MCF 10A (cell line): ENCODE results near the gene FAM114A1. TPM values are rescaled to one million over a fixed set of nuclear protein-coding genes. Genes with fewer than 3 reads are reported as not detected.

Source experiments
- BruUV-seq: library from RNA; stranded (reverse); fragments of 400-500 nt; replicated peaks from 2 replicates; lab custom pipeline; 2021; lab: Mats Ljungman, UMichigan
- CTCF ChIA-PET: fragments of 300-600 bp; sonication (Branson Sonifier 250); formaldehyde crosslinking; extraction: SDS; loops from one replicate; lab custom pipeline; 2021; ENCODE audit warnings: antibody characterized with exemption, inconsistent platforms; lab: Yijun Ruan, JAX
- POLR2A ChIA-PET: fragments of 300-600, 350-650 bp; sonication (Branson Sonifier 250); formaldehyde crosslinking; extraction: SDS; loops from one replicate; lab custom pipeline; 2020; ENCODE audit warnings: antibody characterized with exemption, inconsistent platforms; lab: Yijun Ruan, JAX
- DNase-seq: peaks from one replicate; pipeline ENCODE4 v3.0.0-alpha.2; 2018; ENCODE audit not compliant: unreplicated experiment
- H3K27ac Mint-ChIP-seq: one replicate; pipeline ENCODE4 v1.8.0; 2022; ENCODE audit warnings: mild to moderate bottlenecking, low read depth, mixed read lengths; ENCODE audit not compliant: unreplicated experiment
- H3K27me3 Mint-ChIP-seq: one replicate; pipeline ENCODE4 v1.8.0; 2022; ENCODE audit warnings: mixed read lengths; ENCODE audit not compliant: insufficient read depth, unreplicated experiment
- H3K36me3 Mint-ChIP-seq: one replicate; pipeline ENCODE4 v1.8.0; 2022; ENCODE audit warnings: mild to moderate bottlenecking, moderate library complexity, mixed read lengths; ENCODE audit not compliant: insufficient read depth, unreplicated experiment
- H3K4me1 Mint-ChIP-seq: one replicate; pipeline ENCODE4 v1.8.0; 2022; ENCODE audit warnings: mixed read lengths; ENCODE audit not compliant: insufficient read depth, unreplicated experiment
- H3K4me3 Mint-ChIP-seq: one replicate; pipeline ENCODE4 v1.8.0; 2022; ENCODE audit warnings: mild to moderate bottlenecking, moderate library complexity, mixed read lengths; ENCODE audit not compliant: unreplicated experiment
- H3K9me3 Mint-ChIP-seq: one replicate; pipeline ENCODE4 v1.8.0; 2022; ENCODE audit warnings: mixed read lengths; ENCODE audit not compliant: unreplicated experiment
- intact Hi-C: fragments of 100-400 bp; cut with micrococcal nuclease; formaldehyde crosslinking; loops from 2 replicates; pipeline ENCODE4 v1.14.1; 2022
- total RNA-seq: library from RNA; stranded (reverse); gene quantifications from 2 replicates; pipeline ENCODE4 v1.2.3, GENCODE V29; 2022
- TF ChIP-seq, protein P1 (sequence below): fragments of 200-600 bp; IDR thresholded peaks from one replicate; pipeline ENCODE4 v1.8.0; 2022; ENCODE audit warnings: antibody characterized with exemption, mild to moderate bottlenecking; ENCODE audit not compliant: unreplicated experiment

The FAM114A1 gene
- total RNA-seq, 1 experiment from 2014 or later: 22.7 TPM

- no peaks in the 10 kb centered on the region for H3K27me3 Mint-ChIP-seq
- peak overlapping the region; percentile 75 for H3K4me3 Mint-ChIP-seq
- ChIA-PET POLR2A (interaction anchor here (0.7 to 2.6 kb wide), 4 partner anchors 11 to 75 kb away, joined by 4 to 13 read pairs (median 4); partner anchors contain the start of gene TLR1), CTCF (interaction anchor here (0.6 to 2.3 kb wide), 4 partner anchors 63 to 1172 kb away, joined by 3 to 6 read pairs (median 4); partner anchors contain the start of gene TLR1)
- H3K4me1 Mint-ChIP-seq: peaks cover 21% of the 10 kb centered on the region
- intact Hi-C loops: no loop called here
- H3K36me3 Mint-ChIP-seq: peaks cover 14% of the 10 kb centered on the region
- TF ChIP-seq, protein P1, sequence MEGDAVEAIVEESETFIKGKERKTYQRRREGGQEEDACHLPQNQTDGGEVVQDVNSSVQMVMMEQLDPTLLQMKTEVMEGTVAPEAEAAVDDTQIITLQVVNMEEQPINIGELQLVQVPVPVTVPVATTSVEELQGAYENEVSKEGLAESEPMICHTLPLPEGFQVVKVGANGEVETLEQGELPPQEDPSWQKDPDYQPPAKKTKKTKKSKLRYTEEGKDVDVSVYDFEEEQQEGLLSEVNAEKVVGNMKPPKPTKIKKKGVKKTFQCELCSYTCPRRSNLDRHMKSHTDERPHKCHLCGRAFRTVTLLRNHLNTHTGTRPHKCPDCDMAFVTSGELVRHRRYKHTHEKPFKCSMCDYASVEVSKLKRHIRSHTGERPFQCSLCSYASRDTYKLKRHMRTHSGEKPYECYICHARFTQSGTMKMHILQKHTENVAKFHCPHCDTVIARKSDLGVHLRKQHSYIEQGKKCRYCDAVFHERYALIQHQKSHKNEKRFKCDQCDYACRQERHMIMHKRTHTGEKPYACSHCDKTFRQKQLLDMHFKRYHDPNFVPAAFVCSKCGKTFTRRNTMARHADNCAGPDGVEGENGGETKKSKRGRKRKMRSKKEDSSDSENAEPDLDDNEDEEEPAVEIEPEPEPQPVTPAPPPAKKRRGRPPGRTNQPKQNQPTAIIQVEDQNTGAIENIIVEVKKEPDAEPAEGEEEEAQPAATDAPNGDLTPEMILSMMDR: no peak
- no peaks in the 10 kb centered on the region for H3K9me3 Mint-ChIP-seq
- H3K27ac Mint-ChIP-seq: peak overlapping the region; percentile 91
- no peak for DNase-seq
- TSS peak; percentile 68 for BruUV-seq
These were observed 581 bp upstream of the FAM114A1 start for GRCh38 chr4:38866973-38867477.

GRCh38 chr4:38868059-38868960, 704 bp downstream of the FAM114A1 start:
- H3K9me3 Mint-ChIP-seq: no peaks in the 10 kb centered on the region
- ChIA-PET CTCF (interaction anchor here (0.6 to 1.6 kb wide), 2 partner anchors 8 to 923 kb away, joined by 3 to 4 read pairs; no protein-coding TSS in a partner anchor), POLR2A (interaction anchor here (0.6 to 2.6 kb wide), 3 partner anchors 13 to 106 kb away, joined by 3 to 13 read pairs (median 4); partner anchors contain the start of gene TLR1)
- TF ChIP-seq, protein P1: no peak
- H3K27me3 Mint-ChIP-seq: no peaks in the 10 kb centered on the region
- intact Hi-C loops: no loop called here
- peaks cover 14% of the 10 kb centered on the region for H3K36me3 Mint-ChIP-seq
- H3K4me3 Mint-ChIP-seq: peak overlapping the region; percentile 75
- peaks cover 26% of the 10 kb centered on the region for H3K4me1 Mint-ChIP-seq
- peak; percentile 25 for DNase-seq
- BruUV-seq: no TSS peak
- H3K27ac Mint-ChIP-seq: peak overlapping the region; percentile 91

DNA sequence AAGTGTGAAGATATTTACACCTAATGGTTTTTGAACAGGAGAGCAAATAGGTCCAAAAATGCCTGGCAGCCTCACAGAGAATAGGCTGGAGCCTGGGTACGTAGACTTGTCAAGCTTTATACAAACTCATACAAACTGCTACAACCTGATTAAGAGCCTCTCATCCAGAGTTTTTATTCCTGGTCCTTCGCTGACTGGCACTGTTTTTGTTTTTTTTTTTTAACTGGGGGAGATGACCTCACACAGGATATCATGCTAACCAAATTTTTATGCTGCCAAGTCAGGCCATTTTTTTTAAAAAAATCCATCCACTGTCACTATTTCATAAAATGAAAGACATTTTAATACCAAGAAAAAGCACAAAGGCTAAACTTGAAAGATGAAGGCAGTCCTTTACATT, 1.9 kb downstream of the FAM114A1 start:
- Mint-ChIP-seq H3K27ac (peak overlapping the region; percentile 18), H3K9me3 (no peaks in the 10 kb centered on the region), H3K4me3 (no peak overlapping the region), H3K27me3 (no peaks in the 10 kb centered on the region), H3K36me3 (peaks cover 14% of the 10 kb centered on the region), H3K4me1 (peaks cover 26% of the 10 kb centered on the region)
- BruUV-seq: no TSS peak
- POLR2A ChIA-PET: no interaction called here
- TF ChIP-seq, protein P1: no peak
- intact Hi-C loops: no loop called here
- CTCF ChIA-PET: interaction anchor here (0.5 to 1.6 kb wide), 2 partner anchors 10 to 65 kb away, joined by 3 to 4 read pairs; partner anchors contain the start of gene TLR1
- no peak for DNase-seq
